GM18502 (cell line): Measurements from ENCODE around the gene NUDT2.
"Not testable (repeated sequence)": the region's sequence is repeated elsewhere in the genome, so short reads cannot be mapped to it uniquely, and the experiment has no call there.

Experiments
- ATAC-seq: cut with Tn5 transposase; IDR thresholded peaks from one replicate; pipeline ENCODE4 v1.9.1; 2021; ENCODE audit warnings: mild to moderate bottlenecking; ENCODE audit not compliant: unreplicated experiment, poor library complexity

NUDT2 gene

DNA sequence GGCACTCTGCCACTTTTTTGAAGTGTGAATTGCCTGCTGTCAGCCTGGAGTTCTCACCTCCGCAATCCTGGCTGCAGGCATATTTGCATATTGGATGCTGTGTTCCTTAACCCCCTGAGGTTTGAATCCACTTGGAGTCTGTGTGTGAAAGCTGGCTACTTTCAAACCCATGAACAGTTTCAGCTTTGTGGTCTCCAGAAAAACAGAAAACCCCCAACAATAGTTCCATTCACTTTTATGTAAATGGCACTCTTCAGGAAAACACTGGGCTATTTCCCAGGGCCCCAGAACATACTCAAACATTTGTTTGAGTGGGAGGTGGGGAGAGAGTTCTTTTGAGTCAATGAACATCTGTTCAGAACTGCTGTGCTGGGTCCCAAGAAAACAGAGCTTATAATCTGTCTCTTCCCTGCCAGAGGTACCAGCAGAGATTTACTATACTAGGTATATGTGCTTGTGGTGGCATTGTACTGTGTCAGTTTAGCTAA, 5.0 kb downstream of the NUDT2 start:
- ATAC-seq, result no peak

DNA sequence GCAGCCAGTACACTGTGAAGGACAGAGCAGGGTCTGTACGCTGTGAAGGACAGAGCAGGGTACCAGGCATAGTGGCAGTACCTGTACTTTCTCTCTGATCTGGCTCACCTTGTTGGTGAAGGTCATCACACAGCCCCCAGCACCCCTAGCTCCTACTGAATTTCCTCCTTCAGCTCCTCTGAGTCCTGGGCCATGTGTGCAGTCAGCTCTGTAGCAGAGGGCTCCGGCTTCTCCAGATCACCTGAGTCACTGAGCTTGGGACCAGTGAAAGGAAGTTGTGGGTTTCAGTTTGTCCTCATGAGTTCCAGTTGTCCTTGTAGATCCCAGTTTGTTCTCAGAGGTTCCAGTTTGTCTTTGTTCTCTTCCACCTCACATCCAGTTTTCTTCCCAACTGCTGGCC, 5.5 kb downstream of the NUDT2 start:
- ATAC-seq, result no peak

DNA sequence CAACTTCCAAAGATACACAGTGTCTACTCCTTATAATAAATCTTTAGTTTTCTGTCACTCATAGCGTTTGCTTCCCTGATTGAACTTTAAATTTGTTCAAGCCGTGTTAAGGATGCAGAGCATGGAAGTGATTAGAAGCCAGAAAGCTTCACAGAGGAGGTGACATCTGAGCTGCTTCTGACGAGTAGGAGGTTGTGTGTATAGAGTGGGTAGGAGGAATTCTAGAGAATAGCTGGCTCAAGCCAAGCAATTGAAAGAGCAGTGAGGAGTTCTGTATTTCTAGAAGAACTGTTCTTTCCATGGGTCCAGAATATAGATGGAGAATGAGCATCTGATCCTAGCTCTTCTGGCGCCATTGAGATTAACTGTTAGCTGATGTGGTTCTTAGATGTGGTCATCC, 6.0 kb downstream of the NUDT2 start:
- ATAC-seq, result no peak

DNA sequence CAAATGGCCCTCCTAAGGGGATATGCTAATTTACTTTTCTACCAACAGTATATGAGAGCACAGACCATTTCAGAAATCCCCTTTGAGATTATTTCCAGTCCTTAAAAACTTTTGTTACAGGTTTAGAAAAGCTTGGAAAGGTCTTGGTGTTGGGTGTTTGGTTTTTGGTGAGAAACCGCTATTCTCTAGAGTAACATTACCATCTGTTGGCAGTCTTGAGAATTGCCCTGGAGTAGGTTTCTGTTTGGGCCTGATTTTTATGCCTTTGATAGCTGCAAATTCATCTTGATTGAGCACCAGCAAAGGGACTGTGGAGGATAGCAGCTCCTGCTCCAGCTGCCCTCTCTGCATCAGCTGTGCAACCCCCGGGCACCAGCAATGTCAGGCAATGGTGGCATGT, 8.0 kb downstream of the NUDT2 start:
- no peak for ATAC-seq

DNA sequence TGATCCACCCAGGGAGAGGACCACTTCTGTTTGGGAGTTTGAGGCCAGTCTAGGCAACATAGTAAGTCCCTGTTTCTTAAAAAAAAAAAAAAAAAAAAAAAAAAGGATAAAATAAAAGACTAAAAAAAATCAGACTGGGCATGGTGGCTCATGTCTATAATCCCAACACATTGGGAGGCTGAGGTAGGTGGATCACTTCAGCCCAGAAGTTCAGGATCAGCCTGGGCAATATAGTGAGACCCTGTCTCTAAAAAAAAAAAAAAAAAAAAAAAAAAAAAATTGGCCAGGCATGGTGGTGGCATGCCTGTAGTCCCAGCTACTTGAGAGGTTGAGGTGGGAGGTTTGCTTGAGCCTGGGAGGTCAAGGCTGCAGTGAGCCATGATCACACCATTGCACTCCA, 8.7 kb downstream of the NUDT2 start:
- ATAC-seq, result not testable (repeated sequence)

DNA sequence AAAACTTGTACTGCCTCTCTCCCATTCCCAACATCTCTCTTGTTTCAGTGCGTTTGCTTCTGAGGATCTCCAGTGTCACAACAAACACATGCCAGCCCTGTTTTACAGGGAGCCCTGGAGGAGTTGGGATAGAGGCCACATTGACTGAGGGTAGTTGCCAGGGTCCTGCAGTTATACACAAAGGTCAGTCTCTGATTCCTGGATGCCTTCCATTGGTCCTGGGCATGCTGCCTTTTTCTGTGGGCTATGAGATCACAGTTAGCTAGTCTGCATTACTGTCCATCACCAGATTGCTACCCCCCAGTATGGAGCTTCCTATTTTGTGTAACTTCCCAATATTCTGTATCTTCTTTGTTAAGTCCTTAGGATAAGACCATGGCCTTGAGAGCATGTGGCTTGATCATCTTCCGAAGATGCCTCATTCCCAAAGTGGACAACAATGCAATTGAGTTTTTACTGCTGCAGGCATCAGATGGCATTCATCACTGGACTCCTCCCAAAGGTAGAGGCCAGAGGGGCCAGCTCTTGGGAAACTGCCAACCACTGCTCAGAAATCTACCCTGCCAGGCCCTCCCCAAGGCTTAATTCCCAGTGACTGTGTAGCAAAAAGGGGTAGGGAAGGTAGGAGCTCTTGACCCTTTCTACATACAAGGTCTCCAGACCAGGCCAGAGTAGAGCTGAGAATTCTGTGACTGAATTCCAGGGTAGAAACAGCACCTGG, 9.5 kb downstream of the NUDT2 start:
- no peak for ATAC-seq

DNA sequence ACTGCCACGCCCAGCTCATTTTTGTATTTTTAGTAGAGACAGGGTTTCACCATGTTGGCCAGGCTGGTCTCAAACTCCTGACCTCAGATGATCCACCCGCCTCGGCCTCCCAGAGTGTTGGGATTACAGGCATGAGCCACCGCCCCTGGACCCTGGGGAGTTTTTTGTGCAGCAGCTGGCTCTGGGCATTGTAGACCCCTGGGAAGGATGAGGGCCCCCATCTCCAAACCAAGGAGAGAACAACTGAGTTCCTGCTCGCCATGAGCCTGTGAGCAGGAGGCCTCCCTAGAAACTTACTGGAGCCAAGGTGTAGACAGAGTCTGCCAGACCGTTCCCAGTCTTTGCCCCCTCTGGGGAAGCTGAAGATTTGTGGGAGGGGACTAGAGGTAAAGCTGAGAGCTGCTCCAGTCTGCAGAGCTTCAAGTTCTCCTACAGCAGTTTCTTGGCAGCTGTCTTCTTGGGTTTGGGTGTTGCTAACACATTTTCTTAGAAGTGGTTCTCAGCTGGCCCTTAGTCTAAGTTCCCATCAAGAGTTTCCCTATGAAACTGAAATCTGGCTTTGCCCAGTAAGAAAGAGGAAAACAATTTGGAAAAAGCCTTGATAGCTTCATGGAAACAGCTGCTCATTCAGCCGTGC, 12.4 kb downstream of the NUDT2 start:
- ATAC-seq, result no peak

DNA sequence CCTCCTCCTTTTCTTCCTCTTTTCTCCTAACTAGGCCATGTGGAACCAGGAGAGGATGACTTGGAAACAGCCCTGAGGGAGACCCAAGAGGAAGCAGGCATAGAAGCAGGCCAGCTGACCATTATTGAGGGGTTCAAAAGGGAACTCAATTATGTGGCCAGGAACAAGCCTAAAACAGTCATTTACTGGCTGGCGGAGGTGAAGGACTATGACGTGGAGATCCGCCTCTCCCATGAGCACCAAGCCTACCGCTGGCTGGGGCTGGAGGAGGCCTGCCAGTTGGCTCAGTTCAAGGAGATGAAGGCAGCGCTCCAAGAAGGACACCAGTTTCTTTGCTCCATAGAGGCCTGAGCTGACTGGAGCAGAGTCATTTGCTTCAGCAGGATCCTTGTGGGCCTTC, 13.7 kb downstream of the NUDT2 start:
- no peak for ATAC-seq

DNA sequence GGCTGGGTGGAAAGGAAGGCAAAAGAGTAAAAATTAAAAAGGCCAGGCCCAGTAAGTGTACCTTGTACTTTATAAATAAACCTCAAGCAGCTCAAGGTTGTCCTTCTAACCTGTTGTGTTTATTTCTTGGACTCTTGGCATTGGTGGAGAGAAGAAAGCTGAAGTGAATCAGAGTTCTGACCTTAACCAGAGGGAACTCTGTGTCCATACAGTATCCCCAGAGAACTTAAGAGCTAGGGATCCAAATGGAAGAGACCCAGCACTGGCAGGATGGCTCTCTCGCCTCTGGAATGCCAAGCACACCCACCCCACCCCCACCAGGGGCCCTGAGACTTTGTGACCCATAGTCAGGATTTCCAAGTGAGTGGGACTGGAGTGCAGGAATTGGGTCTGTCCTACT, 14.2 kb downstream of the NUDT2 start:
- no peak for ATAC-seq

DNA sequence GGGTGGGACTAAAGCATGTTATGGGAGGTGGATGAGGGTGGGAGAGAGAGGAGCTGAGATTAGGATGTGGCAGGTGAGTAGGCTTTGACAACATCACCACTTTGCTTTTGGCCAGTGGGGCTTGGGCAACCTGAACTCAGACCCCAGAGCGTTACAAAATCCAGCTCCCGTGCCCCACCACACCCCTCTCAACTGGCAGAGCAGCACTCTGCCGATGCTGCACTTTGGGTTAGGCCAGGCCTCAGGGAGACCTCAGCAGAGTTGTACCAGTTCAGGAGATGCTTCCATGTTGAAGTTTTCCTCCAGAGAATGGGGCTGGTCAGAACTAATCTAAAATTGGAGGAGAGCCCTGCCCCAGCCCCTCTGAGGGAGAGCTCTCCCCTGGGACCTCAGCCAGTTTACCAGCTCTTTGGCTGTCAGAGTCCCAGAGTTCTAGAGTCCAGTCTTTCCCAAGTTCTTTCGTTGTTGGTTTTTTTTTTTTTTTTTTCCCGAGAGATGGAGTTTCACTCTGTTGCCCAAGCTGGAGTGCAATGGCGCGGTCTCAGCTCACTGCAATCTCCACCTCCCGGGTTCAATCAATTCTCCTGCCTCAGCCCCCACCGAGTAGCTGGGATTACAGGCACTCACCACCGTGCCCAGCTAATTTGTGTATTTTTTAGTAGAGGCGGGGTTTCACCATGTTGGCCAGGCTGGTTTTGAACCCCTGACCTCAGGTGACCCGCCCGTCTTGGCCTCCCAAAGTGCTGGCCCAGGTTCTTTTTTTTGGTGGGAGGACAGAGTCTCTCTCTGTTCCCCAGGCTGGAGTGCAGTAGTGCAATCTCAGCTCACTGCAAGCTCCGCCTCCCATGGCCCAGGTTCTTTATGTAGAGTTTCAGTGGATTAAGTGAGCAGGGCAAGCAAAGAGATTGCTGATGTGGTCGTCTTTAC, 17.8 kb downstream of the NUDT2 start:
- ATAC-seq, result no peak

DNA sequence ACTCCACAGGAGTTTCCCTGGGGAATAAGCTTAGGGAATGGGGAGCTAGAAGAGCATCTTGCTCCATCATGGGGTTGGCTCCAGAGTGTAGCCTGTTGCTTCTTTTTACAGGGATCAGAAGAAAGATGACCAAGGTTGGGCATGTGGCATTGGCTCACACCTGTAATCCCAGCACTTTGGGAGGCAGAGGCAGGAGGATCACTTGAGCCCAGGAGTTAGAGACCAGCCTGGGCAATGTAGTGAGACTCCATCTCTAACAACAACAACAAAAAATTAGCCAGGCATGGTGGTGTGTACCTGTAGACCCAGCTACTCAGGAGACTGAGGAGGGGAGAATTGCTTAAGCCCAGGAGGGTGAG, 18.4 kb downstream of the NUDT2 start:
- ATAC-seq, result no peak

DNA sequence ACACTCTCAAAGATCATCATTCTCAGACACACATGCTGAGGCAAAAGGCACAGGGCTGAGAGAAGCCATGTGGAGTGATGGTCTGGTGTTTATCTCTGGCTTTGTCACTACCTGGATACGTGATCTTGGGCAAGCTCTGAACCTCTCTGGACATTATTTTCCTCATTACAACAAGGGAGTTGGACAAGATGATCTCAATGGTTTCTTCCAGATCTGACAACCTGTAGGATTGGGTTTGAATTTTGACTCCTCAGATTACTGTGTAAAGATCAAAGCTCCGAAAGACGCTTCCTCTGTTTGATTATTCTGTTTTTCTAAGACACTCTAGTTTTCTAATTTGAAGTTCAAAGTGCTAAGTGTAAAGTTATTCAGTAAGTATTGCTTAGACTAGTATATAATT, 20.0 kb downstream of the NUDT2 start:
- ATAC-seq, result no peak

DNA sequence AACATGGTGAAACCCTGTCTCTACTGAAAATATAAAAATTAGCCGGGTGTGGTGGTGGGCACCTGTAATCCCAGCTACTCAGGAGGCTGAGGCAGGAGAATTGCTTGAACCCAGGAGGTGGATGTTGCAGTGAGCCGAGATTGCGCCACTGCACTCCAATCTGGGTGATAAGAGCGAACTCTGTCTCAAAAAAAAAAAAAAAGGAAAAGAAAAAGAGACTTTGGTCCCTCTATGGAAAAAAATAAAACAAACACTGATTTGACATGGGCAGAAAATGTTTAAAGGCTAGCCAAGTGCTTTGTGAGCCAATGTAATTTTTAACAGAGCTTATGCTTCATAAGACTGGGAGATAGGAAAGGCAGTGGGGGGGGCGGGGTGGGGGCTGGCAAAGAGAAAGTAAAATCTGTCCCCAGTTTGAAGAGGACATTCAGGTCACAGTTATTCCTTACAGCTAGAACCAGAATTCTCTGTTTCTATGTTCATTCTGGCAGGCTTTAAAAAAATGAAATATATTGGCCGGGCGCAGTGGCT, 22.8 kb downstream of the NUDT2 start:
- ATAC-seq, result not testable (repeated sequence)

DNA sequence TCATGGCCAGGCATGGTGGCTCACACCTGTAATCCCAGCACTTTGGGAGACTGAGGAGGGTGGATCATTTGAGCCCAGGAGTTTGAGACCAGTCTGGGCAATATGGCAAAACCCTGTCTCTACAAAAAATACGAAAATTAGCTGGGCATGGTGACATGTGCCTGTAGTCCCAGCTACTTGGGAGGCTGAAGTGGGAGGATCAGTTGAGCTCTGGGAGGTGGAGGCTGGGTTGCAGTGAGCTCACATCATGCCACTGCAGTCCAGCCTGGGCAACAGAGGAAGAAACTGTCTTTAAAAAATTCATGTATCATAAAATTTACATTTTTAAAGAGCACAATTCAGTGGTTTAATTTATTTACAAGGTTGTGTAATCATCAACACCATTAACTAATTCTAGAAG, 23.6 kb downstream of the NUDT2 start:
- ATAC-seq, result not testable (repeated sequence)

DNA sequence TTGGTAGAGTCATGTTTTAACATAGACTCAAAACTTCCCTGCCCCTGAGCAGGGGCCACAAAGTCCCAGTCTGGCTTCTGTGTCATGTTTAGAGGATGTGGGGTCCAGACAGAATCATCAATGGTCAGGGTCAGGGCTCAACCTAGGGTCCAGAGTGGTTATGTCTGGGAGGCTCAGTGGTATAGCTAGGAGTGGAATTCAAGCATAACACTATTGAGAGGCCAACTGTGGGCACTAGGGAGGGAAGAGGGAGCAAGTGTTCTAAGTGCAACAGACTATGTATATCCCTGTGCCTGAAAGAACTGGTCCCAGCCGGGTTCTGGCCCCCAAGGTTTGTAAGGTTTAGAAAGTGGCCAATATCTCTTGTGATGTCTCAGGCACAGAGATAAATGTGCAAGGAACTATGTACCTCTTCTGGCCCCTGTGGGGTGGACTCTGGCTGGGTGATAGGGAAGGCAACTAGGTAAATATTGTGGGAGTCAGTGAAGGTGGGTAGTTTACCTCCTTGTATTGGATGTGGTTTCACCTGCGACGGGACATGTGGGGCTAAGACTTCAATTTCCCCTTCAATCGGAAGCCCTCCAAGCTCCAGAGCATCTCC, 33.3 kb downstream of the NUDT2 start:
- no peak for ATAC-seq

DNA sequence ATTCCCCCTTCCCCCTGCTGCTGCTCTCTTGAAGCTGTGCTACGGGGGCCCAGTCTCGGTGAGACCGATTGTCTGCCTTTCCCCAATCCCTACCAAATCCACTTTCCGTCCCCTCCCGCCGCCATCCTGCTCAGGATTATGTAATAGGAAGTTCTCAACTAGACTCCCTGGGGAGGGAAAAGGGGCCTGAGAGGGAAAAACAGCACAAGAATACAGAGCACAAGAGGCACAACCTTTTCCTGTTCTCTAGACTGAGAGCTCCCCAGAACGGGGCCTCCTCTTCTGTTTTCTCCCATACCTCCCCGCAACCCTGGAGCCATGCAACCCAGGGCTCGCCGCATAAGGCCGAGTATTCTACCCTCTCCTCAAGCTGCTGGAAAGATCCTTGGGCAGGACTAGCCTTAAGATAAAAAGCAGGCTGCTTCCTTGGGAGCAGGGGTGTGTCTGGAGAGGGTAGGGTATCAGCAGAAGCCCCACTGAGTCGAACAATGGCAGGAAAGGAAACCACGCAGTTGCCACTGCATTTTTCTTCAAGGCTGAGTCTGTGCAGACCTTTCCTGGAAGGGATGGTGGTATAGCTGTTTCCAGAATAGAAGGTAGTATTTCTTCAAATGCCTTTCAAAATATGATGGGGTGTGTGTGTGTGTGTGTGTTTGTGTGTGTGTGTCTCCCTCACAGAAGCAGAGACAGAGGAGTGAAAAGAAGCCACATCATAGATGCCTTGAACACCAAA, 34.4 kb downstream of the NUDT2 start:
- no peak for ATAC-seq

DNA sequence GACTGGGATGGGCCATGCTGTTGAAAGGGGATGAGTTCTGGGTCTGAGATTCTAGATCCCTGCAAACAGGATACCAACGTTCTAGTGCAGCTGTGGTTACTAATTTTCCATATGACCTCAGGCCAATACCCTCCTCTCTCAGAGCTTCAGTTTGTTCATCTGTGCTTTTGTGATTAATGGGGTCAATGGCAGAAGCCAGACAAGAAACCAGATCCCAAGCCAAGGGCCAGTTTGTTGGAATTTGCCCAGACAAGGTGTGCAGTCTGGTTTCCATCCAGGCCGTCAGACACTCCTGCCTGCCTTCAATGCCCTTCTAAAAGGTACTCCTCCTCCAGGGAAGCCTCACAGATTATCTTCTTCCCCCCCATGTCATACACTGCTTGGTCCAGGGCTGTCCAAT, 35.9 kb downstream of the NUDT2 start:
- ATAC-seq, result no peak

DNA sequence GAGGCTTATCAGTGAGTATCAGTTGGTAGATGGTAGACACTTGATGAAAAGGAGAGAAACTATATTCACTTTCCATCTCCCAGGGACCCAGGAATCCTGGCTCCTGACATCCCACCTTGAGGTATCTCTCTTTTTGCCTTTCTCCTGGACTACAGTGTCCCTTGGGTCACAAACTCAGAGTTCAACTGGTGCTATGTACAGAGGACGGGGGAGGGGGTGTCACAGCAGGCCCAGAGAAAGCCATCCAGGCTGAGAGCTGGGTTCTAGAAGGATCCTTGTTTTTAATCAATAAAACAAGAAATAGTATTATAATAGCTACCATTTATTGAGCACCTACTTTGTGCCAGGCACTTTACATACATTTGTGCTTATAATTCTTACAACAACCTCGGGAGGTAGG, 37.0 kb downstream of the NUDT2 start:
- no peak for ATAC-seq

DNA sequence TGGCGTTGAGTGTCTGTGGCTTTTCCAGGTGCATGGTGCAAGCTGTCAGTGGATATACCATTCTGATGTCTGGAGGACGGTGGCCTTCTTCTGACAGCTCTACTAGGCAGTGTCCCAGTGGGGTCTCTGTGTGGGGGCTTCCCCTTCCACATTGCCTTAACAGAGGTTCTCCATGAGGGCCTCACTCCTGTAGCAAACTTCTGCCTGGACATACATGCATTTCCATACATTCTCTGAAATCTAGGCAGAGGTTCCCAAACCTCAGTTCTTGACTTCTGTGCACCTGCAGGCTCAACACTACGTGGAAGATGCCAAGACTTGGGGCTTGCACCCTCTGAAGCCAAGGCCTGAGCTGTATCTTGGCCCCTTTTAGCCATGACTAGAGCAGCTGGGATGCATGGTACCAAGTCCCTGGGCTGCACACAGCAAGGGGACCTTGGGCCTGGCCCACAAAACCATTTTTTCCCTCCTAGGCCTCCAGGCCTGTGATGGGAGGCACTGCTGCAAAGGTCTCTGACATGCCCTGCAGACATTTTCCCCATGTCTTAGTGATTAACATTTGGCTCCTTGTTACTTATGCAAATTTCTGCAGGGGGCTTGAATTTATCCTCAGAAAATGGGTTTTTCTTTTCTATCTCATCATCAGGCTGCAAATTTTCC, 38.5 kb downstream of the NUDT2 start:
- ATAC-seq, result not testable (repeated sequence)
